Measurements from ENCODE around the gene METTL3. TPM values are rescaled to one million over a fixed set of nuclear protein-coding genes. Genes with fewer than 3 reads are reported as not detected.

The METTL3 gene
- total RNA-seq, 1 donor from 2014 or later, result 37.0 TPM

GRCh38 chr14:21476925-21477681 lies 34.0 kb downstream of the METTL3 start, which contains the start of the genes RAB2B and TOX4:
TSS of gene RAB2B (minus strand) at chr14:21476959. CDS start at chr14:21476872, 87 bp downstream.
TSS of gene TOX4 (plus strand) at chr14:21477195. CDS start at chr14:21477279, 84 bp downstream.
- peak; percentile 97 for DNase-seq (ENCODE audit: low spot score)

- DNase-seq (ENCODE audit: low spot score), result peak; percentile 95
Measured at GRCh38 chr14:21476523-21476924, 34.6 kb downstream of the METTL3 start.

GRCh38 chr14:21475767-21476522 lies 35.2 kb downstream of the METTL3 start:
- no peak for DNase-seq (ENCODE audit: low spot score)

GRCh38 chr14:21467616-21468015 lies 43.5 kb downstream of the METTL3 start:
- no peak for DNase-seq (ENCODE audit: low spot score)

GRCh38 chr14:21455912-21456667 lies 55.0 kb downstream of the METTL3 start, which contains the start of gene CHD8:
TSS of gene CHD8 (minus strand) at chr14:21456123. CDS start at chr14:21431643, 24,480 bp downstream.
- peak; percentile 99 for DNase-seq (ENCODE audit: low spot score)

GRCh38 chr14:21455592-21455911 lies 55.6 kb downstream of the METTL3 start:
- DNase-seq (ENCODE audit: low spot score), result no peak

- DNase-seq (ENCODE audit: low spot score), result no peak
Measured at GRCh38 chr14:21454843-21455544, 56.1 kb downstream of the METTL3 start.

GRCh38 chr14:21449899-21450216 lies 61.3 kb downstream of the METTL3 start:
- no peak for DNase-seq (ENCODE audit: low spot score)

Other genes starting within 250 kb of the METTL3 start
- gene HNRNPC, start 241.9 kb downstream of the METTL3 start, total RNA-seq, result 330 TPM
- gene RPGRIP1, start 231.3 kb downstream of the METTL3 start, total RNA-seq, result 0.80 TPM
- gene SUPT16H, start 127.3 kb downstream of the METTL3 start, total RNA-seq, result 52.6 TPM
- gene CHD8, start 55.2 kb downstream of the METTL3 start, total RNA-seq, result 60.9 TPM
- gene RAB2B, start 34.4 kb downstream of the METTL3 start, total RNA-seq, result 24.2 TPM
- 85.0 TPM for gene TOX4, start 34.1 kb downstream of the METTL3 start, total RNA-seq
- 2.6 TPM for gene SALL2, start 15.0 kb upstream of the METTL3 start, total RNA-seq
- not detected for gene OR10G3, start 68.7 kb upstream of the METTL3 start, total RNA-seq
- not detected for gene OR10G2, start 123.6 kb upstream of the METTL3 start, total RNA-seq
- gene OR4E2, start 142.5 kb upstream of the METTL3 start, total RNA-seq, result not detected
- not detected for gene OR4E1, start 162.5 kb upstream of the METTL3 start, total RNA-seq